GM12878 (cell line): ENCODE results near the gene EPS8L1. TPM values are rescaled to one million over a fixed set of nuclear protein-coding genes. Genes with fewer than 3 reads are reported as not detected.

ENCODE experiments used
- ATAC-seq: fragments of 200-7000 bp; cut with Tn5 transposase; 3 replicates; pipeline ENCODE4 v1.9.1; 2020; ENCODE audit warnings: mild to moderate bottlenecking, moderate library complexity
- BruUV-seq: library from RNA; stranded (reverse); fragments of 400-500 nt; replicated peaks from 2 replicates; lab custom pipeline; 2021; lab: Mats Ljungman, UMichigan
- CTCF ChIA-PET: fragments of 300-600 bp; sonication (Branson Sonifier 250); formaldehyde crosslinking; extraction: SDS; loops from one replicate; lab custom pipeline; 2021; ENCODE audit warnings: inconsistent platforms; lab: Yijun Ruan, JAX
- POLR2A ChIA-PET: fragments of 350-600 bp; formaldehyde crosslinking; extraction: SDS; loops from one replicate; lab custom pipeline; 2021; ENCODE audit warnings: inconsistent platforms; lab: Charles Lee
- RAD21 ChIA-PET: fragments of 300-600 bp; sonication (Branson Sonifier 250); formaldehyde crosslinking; loops from one replicate; lab custom pipeline; 2023; ENCODE audit warnings: antibody characterized with exemption; ENCODE audit not compliant: unreplicated experiment; lab: Charles Lee
- SMC1A ChIA-PET: fragments of 300-600 bp; sonication (Branson Sonifier 250); formaldehyde crosslinking; loops from one replicate; lab custom pipeline; 2023; ENCODE audit not compliant: unreplicated experiment, uncharacterized antibody; lab: Charles Lee
- DNase-seq: peaks from one replicate; pipeline ENCODE4 v3.0.0-alpha.2; 2011; ENCODE audit warnings: low read depth, low spot score
- FAIRE-seq: peaks from 3 replicates; lab custom pipeline; 2011; peaks lifted over from hg19 to GRCh38; lab: Jason Lieb, UNC
- H2AFZ ChIP-seq: 2 replicates; pipeline ENCODE4 v1.6.0; 2011; ENCODE audit warnings: low read depth, low read length, control low read depth; ENCODE audit not compliant: control insufficient read depth
- H3K27ac ChIP-seq: 2 replicates; pipeline ENCODE4 v1.5.1; 2011; ENCODE audit warnings: control low read depth; ENCODE audit not compliant: control insufficient read depth, insufficient read depth
- H3K27me3 ChIP-seq, 2 experiments: replicated peaks in 1 of 2; 2 replicates each; pipeline versions ENCODE4 v1.6.0 to v1.6.1; 2011; ENCODE audit warnings: low read length in 1 of 2; ENCODE audit not compliant: control insufficient read depth in 2 of 2, insufficient read depth in 2 of 2
- H3K36me3 ChIP-seq, 2 experiments: 2 replicates each; pipeline ENCODE4 v1.5.1; 2011; ENCODE audit warnings: low read length in 1 of 2; ENCODE audit not compliant: control insufficient read depth in 2 of 2, insufficient read depth in 2 of 2
- H3K4me1 ChIP-seq: 2 replicates; pipeline ENCODE4 v1.6.1; 2011; ENCODE audit warnings: mild to moderate bottlenecking, low read length, moderate library complexity, mixed read lengths; ENCODE audit not compliant: control insufficient read depth, insufficient read depth
- H3K4me2 ChIP-seq: 2 replicates; pipeline ENCODE4 v1.6.0; 2011; ENCODE audit warnings: control low read depth; ENCODE audit not compliant: control insufficient read depth, insufficient read depth
- H3K4me3 ChIP-seq: fragments of 200-600 bp; sonication (generic); 2 replicates; pipeline ENCODE4 v1.5.1; 2016
- H3K79me2 ChIP-seq: 2 replicates; pipeline ENCODE4 v1.6.0; 2011; ENCODE audit warnings: low read length; ENCODE audit not compliant: control insufficient read depth, insufficient read depth
- H3K9ac ChIP-seq: 2 replicates; pipeline ENCODE4 v1.8.0; 2011; ENCODE audit warnings: low read length, control low read depth, mixed read lengths; ENCODE audit not compliant: control insufficient read depth, insufficient read depth
- H3K9me3 ChIP-seq: replicated peaks from 3 replicates; pipeline ENCODE4 v1.5.1; 2011; ENCODE audit warnings: mild to moderate bottlenecking, low read length; ENCODE audit not compliant: control insufficient read depth, insufficient read depth
- H4K20me1 ChIP-seq: 2 replicates; pipeline ENCODE4 v1.6.0; 2011; ENCODE audit not compliant: control insufficient read depth, insufficient read depth
- CEBPB ChIP-seq, 2 experiments: fragments of 150-350 bp in 1 of 2; IDR thresholded peaks; 2 replicates each; pipeline ENCODE4 v1.6.1; 2012 to 2014; ENCODE audit warnings: low read depth in 2 of 2, low read length in 2 of 2, borderline replicate concordance in 1 of 2, inconsistent platforms in 1 of 2
- CHD4 ChIP-seq: fragments of 200-600 bp; sonication (generic); IDR thresholded peaks from 2 replicates; pipeline ENCODE4 v1.6.1; 2016; ENCODE audit warnings: mild to moderate bottlenecking
- E2F4 ChIP-seq: IDR thresholded peaks from 2 replicates; pipeline ENCODE4 v1.6.1; 2012; ENCODE audit warnings: low read depth, low read length, improper control_type of control experiment
- EED ChIP-seq: sonication (generic); IDR thresholded peaks from 2 replicates; pipeline ENCODE4 v1.6.1; 2016; ENCODE audit warnings: antibody characterized with exemption, low read depth
- EGR1 ChIP-seq, 2 experiments: IDR thresholded peaks; 1 replicate in 1 of 2; 2 replicates in 1 of 2; pipeline ENCODE4 v1.6.1; 2011 to 2012; ENCODE audit warnings: low read depth in 2 of 2, low read length in 2 of 2, borderline replicate concordance in 1 of 2, mild to moderate bottlenecking in 1 of 2, moderate library complexity in 1 of 2
- ETV6 ChIP-seq, 2 experiments: fragments of 450-650 bp in 1 of 2; IDR thresholded peaks in 1 of 2; conservative IDR thresholded peaks in 1 of 2; 2 replicates each; pipeline ENCODE4 v1.6.1; 2014; ENCODE audit warnings: antibody characterized with exemption in 1 of 2, borderline replicate concordance in 1 of 2, low read depth in 1 of 2, mild to moderate bottlenecking in 1 of 2, moderate library complexity in 1 of 2
- HCFC1 ChIP-seq: fragments of 150-350 bp; IDR thresholded peaks from 2 replicates; pipeline ENCODE4 v1.6.1; 2014; ENCODE audit warnings: low read length
- JUNB ChIP-seq: IDR thresholded peaks from 2 replicates; pipeline ENCODE4 v1.6.1; 2016; ENCODE audit warnings: antibody characterized with exemption, mild to moderate bottlenecking
- KAT2A ChIP-seq: conservative IDR thresholded peaks from 2 replicates; pipeline ENCODE4 v1.6.1; 2011; ENCODE audit warnings: low read depth, low read length; ENCODE audit not compliant: control insufficient read depth
- NBN ChIP-seq: fragments of 450-650 bp; IDR thresholded peaks from 2 replicates; pipeline ENCODE4 v1.6.1; 2016
- RB1 ChIP-seq: fragments of 450-650 bp; formaldehyde crosslinking; IDR thresholded peaks from 2 replicates; pipeline ENCODE4 v1.6.1; 2017; ENCODE audit warnings: mild to moderate bottlenecking, borderline replicate concordance
- YBX1 ChIP-seq: fragments of 450-650 bp; IDR thresholded peaks from 2 replicates; pipeline ENCODE4 v1.6.1; 2016; ENCODE audit warnings: antibody characterized with exemption
- ZBED1 ChIP-seq: IDR thresholded peaks from 2 replicates; pipeline ENCODE4 v1.6.1; 2016; ENCODE audit warnings: borderline replicate concordance
- ZNF384 ChIP-seq: IDR thresholded peaks from 2 replicates; pipeline ENCODE4 v1.6.1; 2012; ENCODE audit warnings: low read depth, mild to moderate bottlenecking, low read length, improper control_type of control experiment, borderline replicate concordance
- WGBS: methylation state at CpG from one replicate; pipeline ENCODE4 v1.1.6; 2016; ENCODE audit warnings: low lambda C conversion rate; ENCODE audit not compliant: insufficient replicate concordance, insufficient coverage; ENCODE audit errors: missing lambda C conversion rate; 5-methylcytosine and 5-hydroxymethylcytosine counted together
- in situ Hi-C: fragments of 300-500 bp; cut with MboI; formaldehyde crosslinking; loops from 9 replicates; pipeline ENCODE4 v1.14.3; 2018; ENCODE audit warnings: mixed read lengths
- intact Hi-C: fragments of 100-400 bp; cut with micrococcal nuclease; formaldehyde crosslinking; loops from one replicate; pipeline ENCODE4 v1.14.2; 2022; ENCODE audit not compliant: unreplicated experiment
- polyA plus RNA-seq, 11 experiments: library from polyadenylated mRNA; depleted of rRNA in 4 of 11; unstranded in 6 of 11; stranded (reverse) in 5 of 11; fragments of >200 nt; fragmentation: Nextera tagmentation in 4 of 11; fragmentation: Illumina TruSeq in 1 of 11; extraction: Ambion mirVana in 4 of 11; extraction: Trizol in 1 of 11; gene quantifications; 1 replicate in 1 of 11; 2 replicates in 10 of 11; pipeline versions ENCODE4 v1.2.1 to v1.2.3, GENCODE V29; 2011 to 2016; ENCODE audit warnings: inconsistent platforms in 2 of 11, missing spikeins in 2 of 11, low read depth in 1 of 11
- total RNA-seq, 4 experiments: library from RNA; depleted of rRNA in 3 of 4; stranded (reverse); fragments of >200 nt in 3 of 4; fragmentation: Illumina TruSeq in 1 of 4; extraction: Trizol in 1 of 4; gene quantifications; 2 replicates each; pipeline versions ENCODE4 v1.2.1 to v1.2.3, GENCODE V29; 2013 to 2021
- TF ChIP-seq, protein P1 (sequence below): IDR thresholded peaks from 2 replicates; pipeline ENCODE4 v1.6.1; 2012; ENCODE audit warnings: low read depth, low read length, improper control_type of control experiment

Gene EPS8L1
- total and polyA plus RNA-seq, 10 of the 15 experiments (the other 5 are each of a cell fraction or from before 2014, with no cell fraction given), result 0.68 to 2.2 (median 0.96) TPM; not detected in 2

DNA sequence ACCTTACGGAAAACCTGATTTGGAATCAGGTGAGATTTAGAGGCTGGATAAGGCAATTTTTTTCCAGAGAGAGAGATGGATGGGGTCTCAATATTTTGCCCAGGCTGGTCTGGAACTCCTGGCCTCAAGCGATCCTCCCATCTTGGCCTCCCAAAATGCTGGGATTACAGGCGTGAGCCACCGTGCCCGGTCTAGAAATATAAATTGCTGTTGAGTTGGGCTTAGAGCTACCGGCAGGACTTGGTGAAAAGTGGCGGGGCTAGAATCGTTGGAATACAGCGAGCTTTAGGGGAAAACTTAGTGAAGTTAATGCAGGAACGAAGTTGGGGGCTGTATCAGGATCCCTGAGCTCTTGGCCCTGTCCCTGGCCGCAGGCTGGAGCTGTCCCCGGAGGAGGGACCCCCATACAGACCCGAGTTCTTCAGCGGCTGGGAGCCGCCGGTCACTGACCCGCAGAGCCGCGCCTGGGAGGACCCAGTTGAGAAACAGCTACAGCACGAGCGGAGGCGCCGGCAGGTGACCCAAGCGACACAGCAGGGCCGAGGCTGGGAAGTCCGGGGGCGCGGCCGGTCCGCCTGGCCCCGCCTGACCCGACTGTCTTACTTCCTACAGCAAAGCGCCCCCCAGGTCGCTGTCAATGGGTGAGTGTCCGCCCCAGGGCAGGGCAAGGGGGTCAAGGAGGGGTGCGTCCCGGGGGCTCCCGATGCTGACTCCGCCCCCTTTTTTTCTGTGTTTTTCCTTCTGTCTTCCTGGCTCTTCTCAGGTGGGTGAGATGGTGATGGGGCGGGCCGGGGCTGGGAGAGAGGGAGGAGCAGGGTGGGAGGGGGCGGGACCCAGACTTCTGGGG is 7.6 kb downstream of the EPS8L1 start:
- RAD21 ChIA-PET, result no interaction called here
- 30% methylated on average over 39 of the region's 42 CpGs for WGBS
- Histone ChIP-seq H3K27me3 (peaks cover 0 to 7% of the 10 kb centered on the region in 2 experiments; a peak in 2 of 4 replicates), H3K9me3 (no peaks in the 10 kb centered on the region; the same call in 2 of the 3 replicates), H3K79me2 (no peaks in the 10 kb centered on the region), H3K4me1 (peaks cover 10% of the 10 kb centered on the region; the same call in 1 of the 2 replicates), H3K4me2 (no peak overlapping the region), H2AFZ (no peak overlapping the region), H3K4me3 (no peak overlapping the region), H3K36me3 (no peaks in the 10 kb centered on the region), H3K27ac (no peak overlapping the region), H4K20me1 (no peaks in the 10 kb centered on the region), H3K9ac (no peak overlapping the region)
- no peak for FAIRE-seq
- intact Hi-C loops, result no loop called here
- BruUV-seq, result no TSS peak
- SMC1A ChIA-PET, result no interaction called here
- POLR2A ChIA-PET, result no interaction called here
- no peak for DNase-seq
- TF ChIP-seq ETV6 (conservative IDR thresholded peaks at IDR 0.05 in 1 of 2, IDR thresholded peaks at IDR 0.05 in 1 of 2; ENCODE audit: borderline replicate concordance in 1 of 2, low read depth in 1 of 2) (no peak), JUNB (no peak), KAT2A (no peak)
- TF ChIP-seq, protein P1, sequence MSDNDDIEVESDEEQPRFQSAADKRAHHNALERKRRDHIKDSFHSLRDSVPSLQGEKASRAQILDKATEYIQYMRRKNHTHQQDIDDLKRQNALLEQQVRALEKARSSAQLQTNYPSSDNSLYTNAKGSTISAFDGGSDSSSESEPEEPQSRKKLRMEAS, result no peak
- CTCF ChIA-PET, result no interaction called here
- in situ Hi-C loops, result no loop called here
- ATAC-seq, result no peak

DNA sequence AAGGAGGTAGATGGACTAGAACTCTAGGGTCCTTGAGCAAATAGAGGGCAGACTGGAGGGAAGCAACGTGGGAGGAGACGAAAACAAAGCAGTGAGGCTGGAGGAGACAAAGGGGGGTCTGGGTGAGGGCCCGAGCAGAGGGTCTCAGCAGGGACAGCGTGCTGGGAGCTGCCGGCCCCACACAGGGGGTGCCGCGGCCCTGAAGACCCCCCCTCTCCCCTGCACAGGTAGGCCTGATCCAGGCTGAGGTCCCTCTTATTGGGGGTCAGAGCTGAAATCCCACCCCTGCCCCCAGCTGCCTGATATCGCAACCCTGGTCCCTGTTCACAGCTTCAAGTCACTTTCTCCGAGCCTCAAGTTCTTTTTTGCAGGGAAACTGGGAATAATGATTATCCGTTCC is 8.7 kb downstream of the EPS8L1 start:
- peaks cover 10% of the 10 kb centered on the region; the same call in 1 of the 2 replicates for H3K4me1 ChIP-seq
- FAIRE-seq (no peak), DNase-seq (no peak), ATAC-seq (no peak)
- H3K27me3 ChIP-seq, result peaks cover 0 to 7% of the 10 kb centered on the region in 2 experiments; a peak in 2 of 4 replicates
- WGBS, result 52% methylated on average over 10 of the region's 10 CpGs
- no peak for TF ChIP-seq CHD4
- no peak for TF ChIP-seq KAT2A
- no peak for TF ChIP-seq YBX1
- no peak for TF ChIP-seq RB1
- no peak for TF ChIP-seq ZNF384
- TF ChIP-seq E2F4, result no peak
- TF ChIP-seq, protein P1, result no peak
- no peak for TF ChIP-seq HCFC1
- no peak for TF ChIP-seq NBN
- TF ChIP-seq JUNB, result no peak
- TF ChIP-seq CEBPB (IDR thresholded peaks at IDR 0.05; ENCODE audit: borderline replicate concordance in 1 of 2, low read depth in 2 of 2, low read length in 2 of 2), result no peak
- TF ChIP-seq ZBED1, result no peak
- TF ChIP-seq EGR1 (IDR thresholded peaks at IDR 0.05; ENCODE audit: borderline replicate concordance in 1 of 2, low read depth in 2 of 2, low read length in 2 of 2), result no peak
- no peak for TF ChIP-seq EED
- BruUV-seq, result no TSS peak
- intact Hi-C loops, result no loop called here
- H3K9me3 ChIP-seq, result no peaks in the 10 kb centered on the region; the same call in 2 of the 3 replicates
- ChIA-PET RAD21 (no interaction called here), CTCF (interaction anchor here (1.1 kb wide), 1 partner anchor 76 kb away, joined by 3 read pairs; no protein-coding TSS in a partner anchor), SMC1A (interaction anchor here (1.9 kb wide), 1 partner anchor 29 kb away, joined by 4 read pairs; no protein-coding TSS in a partner anchor), POLR2A (no interaction called here)
- no peak overlapping the region for H2AFZ ChIP-seq
- no peak overlapping the region for H3K9ac ChIP-seq
- no peaks in the 10 kb centered on the region for H3K36me3 ChIP-seq
- H4K20me1 ChIP-seq, result no peaks in the 10 kb centered on the region
- no peak overlapping the region for H3K4me2 ChIP-seq
- in situ Hi-C loops, result no loop called here
- no peak overlapping the region for H3K27ac ChIP-seq
- H3K79me2 ChIP-seq, result no peaks in the 10 kb centered on the region
- no peak overlapping the region for H3K4me3 ChIP-seq
